GM21737 (cell line): ENCODE data around the gene SUN2.

Experiments used
- ATAC-seq: cut with Tn5 transposase; IDR thresholded peaks from one replicate; pipeline ENCODE4 v1.9.1; 2021; ENCODE audit warnings: mild to moderate bottlenecking, moderate library complexity; ENCODE audit not compliant: unreplicated experiment

Gene SUN2

DNA sequence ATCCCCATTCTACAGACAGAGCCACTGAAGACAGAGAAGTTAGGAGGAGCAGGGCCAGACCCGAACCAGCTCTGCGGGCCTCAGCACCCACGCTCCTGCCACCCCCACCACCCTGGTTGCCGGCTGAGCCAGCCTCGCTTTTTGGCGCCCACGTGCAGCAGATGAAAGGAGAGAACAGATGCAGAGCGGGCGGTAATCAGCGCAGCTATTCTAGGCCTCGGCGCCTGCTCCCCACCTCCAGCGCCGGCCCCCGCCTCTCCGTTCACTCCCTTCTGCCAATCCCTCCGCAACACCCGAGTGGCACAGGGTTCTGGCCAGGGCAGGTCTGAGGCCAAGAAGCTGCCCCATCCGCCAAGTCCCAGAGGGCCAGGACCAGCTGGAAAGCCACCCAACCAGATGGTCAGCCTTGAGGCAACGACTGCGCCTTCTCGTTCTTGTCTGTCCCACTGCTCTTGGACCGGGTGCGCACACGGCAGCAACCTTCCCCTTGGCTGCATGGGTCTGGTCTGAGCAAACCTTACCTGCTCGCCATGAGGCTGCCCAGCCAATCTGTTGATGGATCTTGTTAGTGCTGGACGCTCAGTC, 21.4 kb upstream of the SUN2 start:
- ATAC-seq, result no peak

- ATAC-seq, result no peak
Observed at GRCh38 chr22:38776086-38776485, 20.3 kb upstream of the SUN2 start.

DNA sequence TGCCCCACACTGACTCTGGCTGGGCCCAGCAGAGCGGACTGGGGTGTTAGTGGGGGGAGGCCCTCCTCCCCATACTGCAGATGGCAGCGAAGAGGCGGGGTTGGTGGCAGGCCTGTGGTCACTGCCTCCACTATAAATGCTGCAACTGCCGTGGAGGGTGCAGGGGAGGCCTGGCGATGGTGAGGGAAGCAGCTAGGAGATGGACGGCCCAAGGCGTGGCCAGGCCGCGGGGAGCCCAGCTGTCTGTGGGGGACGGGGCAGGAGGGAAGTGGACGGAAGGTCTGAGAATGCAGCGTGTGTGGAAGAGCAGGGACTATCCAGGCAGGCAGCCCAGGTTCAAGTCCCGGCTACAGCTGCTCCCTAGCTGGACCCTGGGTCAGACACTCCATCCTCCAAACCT, 19.9 kb upstream of the SUN2 start:
- ATAC-seq, result no peak

DNA sequence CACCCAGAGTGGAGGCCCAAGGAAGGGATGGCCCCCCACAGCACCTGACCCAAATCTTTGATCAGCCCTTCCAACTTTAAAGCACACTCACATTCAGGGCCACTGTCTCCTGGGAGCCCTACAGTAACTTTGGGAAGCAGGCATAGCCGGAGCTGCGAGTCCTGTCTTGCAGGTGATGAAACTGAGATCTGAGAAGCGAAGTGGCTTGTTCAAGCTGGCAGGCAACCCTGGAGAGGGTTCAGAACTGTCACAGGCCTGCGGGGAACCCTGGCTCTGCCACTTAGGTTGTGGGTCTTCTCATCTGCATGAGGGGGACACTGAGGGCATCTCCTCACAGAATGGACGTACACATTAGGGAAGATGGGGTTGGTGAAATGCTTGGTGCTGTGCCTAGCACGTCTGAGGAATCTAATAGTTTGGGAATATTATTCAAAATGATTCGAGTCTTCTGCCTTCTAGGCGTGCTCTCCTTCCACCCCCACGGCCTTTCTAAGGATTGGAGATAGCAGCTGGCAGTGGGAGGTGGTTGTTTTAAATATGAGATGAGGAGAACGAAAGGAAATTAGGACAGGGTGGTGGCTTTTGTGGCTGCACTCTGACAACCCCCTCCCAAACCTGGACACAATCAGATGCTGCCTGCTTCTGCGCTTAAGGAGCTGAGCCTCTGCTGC, 18.8 kb upstream of the SUN2 start:
- no peak for ATAC-seq

- no peak for ATAC-seq
Observed at GRCh38 chr22:38773363-38773946, 17.7 kb upstream of the SUN2 start.

GRCh38 chr22:38772623-38772873, 16.8 kb upstream of the SUN2 start:
- ATAC-seq, result no peak

GRCh38 chr22:38770257-38770949, 14.6 kb upstream of the SUN2 start:
- ATAC-seq, result no peak

DNA sequence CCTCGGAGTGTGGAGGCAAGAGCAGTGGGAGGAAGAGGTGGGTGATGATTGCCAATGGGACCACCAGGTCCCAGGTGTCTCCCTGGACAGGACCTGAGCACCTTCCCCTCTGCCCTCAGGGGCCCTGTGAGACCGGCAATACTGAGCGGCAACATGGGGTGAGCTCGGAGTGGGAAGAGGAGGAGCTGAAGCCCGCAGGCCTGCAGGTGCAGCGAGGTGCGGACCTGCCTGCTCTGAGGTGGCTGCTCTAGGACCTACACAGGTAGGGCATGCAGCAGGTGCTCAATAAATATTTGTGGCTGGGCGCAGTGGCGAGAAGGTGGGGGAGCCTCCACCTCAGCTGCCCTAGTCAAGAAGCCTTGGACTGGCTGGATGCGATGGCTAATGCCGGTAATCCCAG, 12.2 kb upstream of the SUN2 start:
- no peak for ATAC-seq

GRCh38 chr22:38767313-38767712, 11.5 kb upstream of the SUN2 start:
- ATAC-seq, result no peak

DNA sequence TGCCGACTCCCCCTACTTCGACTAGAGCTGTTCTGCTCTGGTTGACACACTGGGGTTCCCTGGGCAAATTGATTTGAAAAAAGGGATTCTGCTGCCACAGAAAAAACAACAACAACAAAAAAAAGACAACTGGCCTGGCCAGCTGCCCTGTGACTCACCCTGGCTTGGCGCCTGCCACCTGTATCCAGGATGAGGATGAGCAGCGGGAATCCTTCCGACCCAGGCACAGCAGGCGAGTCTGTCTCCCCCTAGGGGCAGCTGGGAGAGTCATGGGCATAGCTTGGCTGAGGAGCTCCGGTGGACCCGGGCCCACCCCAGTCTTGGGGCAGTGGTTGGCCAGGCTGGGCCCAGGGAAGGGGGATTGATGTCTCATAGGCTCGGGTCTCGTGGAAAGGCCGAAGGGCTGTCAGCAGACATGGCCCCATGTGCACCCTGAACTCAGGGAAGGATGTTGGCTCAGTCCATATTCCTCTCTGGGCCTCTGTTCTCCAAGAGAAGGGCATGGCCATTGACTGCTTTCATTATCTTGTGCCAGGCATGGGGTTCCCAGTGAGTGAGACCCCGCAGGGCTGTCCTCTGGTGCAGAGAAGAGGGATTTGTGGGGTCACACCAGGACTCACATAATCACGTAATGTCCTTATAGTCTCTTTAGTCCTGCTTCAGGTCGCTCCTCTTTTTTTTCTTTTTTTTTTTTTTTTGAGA, 10.4 kb upstream of the SUN2 start:
- ATAC-seq, result no peak

GRCh38 chr22:38762551-38762983, 6.8 kb upstream of the SUN2 start:
- no peak for ATAC-seq

DNA sequence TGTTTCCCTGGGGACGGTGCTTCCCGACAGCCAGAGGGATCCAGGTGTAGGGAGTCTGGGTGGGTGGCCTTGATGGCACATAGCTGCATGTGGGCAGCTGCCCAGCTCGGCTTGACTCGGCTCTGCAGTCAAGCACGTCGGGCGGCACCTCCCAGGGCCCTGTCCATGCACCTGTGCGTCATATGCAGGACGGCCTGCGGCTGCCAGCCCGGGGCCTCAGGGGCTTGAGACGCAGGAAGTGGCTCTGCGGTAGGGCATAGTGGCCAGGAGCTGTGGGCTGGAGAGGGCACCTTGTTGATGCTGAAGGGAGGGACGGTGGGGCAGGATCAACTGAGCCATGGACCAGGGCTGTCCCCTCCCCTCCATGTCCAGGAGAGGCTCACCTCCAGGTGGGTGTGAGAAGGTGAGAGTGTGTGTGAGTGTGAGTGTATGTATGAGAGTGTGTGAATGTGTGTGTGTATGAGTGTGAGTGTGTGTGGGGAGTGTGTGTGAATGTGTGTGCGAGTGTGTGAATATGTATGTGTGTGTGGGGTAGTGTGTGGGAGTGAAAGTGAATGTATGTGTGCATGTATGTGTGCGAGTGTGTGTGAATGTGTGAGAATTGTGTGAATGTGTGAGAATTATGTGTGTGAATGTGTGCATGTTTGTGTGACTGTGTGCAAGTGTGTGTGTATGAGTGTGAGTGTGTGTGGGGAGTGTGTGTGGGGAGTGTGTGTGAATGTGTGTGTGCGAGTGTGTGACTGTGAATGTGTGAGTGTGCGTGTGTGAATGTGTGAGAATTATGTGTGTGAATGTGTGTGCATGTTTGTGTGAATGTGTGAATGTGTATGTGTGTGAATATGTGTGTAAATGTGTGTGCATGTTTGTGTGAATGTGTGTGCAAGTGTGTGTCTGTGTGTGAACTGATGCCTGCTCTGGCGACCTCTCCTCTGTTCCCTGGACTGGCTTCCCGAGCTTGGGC, 5.7 kb upstream of the SUN2 start:
- ATAC-seq, result no peak

DNA sequence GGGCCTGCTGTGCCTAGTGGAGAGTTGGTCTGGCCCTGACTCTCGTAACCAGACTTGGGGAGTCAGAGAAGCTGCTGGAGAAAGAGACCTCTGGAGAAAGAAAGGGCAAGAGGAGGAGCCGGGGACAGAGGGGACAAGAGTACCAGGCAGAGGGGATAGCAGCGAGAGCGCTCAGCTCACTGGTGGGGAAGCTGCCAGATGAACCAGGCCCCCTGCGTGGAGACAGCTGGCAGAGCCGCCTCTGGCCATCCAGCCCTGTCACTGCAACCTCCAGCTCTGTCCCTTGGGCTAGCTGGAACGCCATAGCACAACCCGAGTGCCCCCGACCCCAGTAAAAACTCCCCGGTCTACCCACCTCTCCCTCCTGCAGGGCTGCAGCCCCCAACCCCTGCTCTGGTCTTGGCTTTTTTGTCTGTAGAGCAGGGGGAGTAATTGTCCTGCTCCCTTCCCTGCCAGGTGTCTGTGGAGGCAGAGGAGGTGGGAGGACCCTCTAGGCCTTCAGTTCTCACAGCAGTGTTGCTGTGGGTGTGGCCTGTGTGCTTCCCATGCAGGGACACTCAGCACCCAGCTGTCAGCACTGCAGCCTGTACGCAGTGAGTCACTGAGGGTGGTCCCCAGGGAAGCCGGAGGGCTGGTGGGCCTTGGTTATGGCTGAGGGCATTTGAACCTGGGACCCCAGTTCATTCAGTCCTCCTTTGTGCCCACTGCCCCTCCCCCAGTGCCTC, 4.8 kb upstream of the SUN2 start:
- ATAC-seq, result no peak

GRCh38 chr22:38759005-38759404, 3.2 kb upstream of the SUN2 start:
- no peak for ATAC-seq

GRCh38 chr22:38758276-38758945, 2.6 kb upstream of the SUN2 start:
- ATAC-seq, result no peak

DNA sequence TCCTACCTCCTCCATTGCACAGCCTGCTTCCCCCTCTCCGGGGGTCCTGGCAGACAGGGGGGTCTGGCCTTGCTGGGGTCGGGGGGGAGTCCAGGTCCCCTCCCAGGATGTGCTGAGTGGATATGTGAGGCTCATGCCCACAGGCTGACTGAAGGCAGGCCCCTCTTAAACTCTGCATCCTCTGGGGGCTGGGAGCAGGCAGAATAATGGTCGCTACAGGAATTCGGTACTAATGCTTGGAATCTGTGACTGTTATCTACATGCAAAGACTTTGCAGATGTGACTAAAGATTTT, 1.6 kb upstream of the SUN2 start:
- ATAC-seq, result no peak

- no peak for ATAC-seq
Observed at GRCh38 chr22:38756711-38757463, 1.1 kb upstream of the SUN2 start.

DNA sequence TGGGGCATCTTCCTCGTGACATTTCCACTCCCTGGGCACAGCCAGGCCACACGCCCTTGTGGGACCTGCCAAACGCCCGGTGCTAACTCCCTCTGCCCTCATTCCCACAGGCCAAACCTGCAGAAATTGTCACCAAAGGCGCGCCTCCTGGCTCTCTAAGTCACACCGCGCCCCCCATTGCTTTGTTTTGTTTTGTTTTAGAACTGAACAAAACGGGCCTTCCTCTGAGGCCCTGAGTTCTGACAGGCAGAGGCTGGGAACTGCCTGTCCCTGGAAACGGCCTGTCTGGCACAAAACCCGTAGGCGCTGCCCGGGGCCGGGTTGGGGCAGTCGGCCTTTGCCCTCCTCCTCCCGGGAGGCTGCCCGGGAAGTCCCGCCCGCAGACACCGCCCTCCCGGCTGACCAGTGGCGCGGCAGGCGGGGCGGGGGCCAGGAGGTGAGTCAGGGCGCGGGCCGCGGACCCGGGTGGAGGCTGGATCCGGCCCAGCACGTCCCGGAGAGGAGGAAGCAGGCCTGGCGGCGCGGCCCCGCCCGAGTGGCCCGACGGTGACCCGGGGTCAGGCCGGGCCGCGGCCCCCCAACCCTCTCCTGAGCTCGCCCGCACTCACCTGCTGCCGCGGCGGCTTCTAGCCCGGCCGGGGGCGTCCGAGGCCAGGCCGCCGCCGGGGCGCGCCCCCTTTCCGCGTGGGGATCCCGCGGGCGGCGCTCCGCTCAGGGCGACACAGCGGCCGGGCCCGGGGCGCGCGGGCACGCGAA, 465 bp downstream of the SUN2 start:
- peak; percentile 28 for ATAC-seq
